Activated naive CD4-positive, alpha-beta T cell treated with anti-CD3 and anti-CD28 coated beads for 36 hours (primary cell): ENCODE data around the gene RPGRIP1L. TPM values are rescaled to one million over a fixed set of nuclear protein-coding genes. Genes with fewer than 3 reads are reported as not detected.

ENCODE experiments used
- CTCF ChIA-PET: fragments of 350-600 bp; sonication (Branson Sonifier 250); formaldehyde crosslinking; loops from one replicate; lab custom pipeline; 2021; ENCODE audit warnings: antibody characterized with exemption; lab: Charles Lee
- DNase-seq: peaks from one replicate; pipeline ENCODE4 v3.0.0-alpha.2; 2020
- H3K27ac Mint-ChIP-seq: one replicate; pipeline ENCODE4 v1.8.0; 2021; ENCODE audit warnings: mild to moderate bottlenecking, mixed read lengths
- H3K27me3 Mint-ChIP-seq: one replicate; pipeline ENCODE4 v1.8.0; 2021; ENCODE audit warnings: low read depth, mixed read lengths
- H3K36me3 Mint-ChIP-seq: one replicate; pipeline ENCODE4 v1.8.0; 2021; ENCODE audit warnings: low read depth, mixed read lengths
- H3K4me1 Mint-ChIP-seq: one replicate; pipeline ENCODE4 v1.8.0; 2021; ENCODE audit warnings: low read depth, mixed read lengths
- H3K4me3 Mint-ChIP-seq: one replicate; pipeline ENCODE4 v1.8.0; 2021; ENCODE audit warnings: mild to moderate bottlenecking, moderate library complexity, mixed read lengths
- H3K9me3 Mint-ChIP-seq: one replicate; pipeline ENCODE4 v1.8.0; 2021; ENCODE audit warnings: mixed read lengths
- intact Hi-C: fragments of 100-400 bp; cut with micrococcal nuclease; formaldehyde crosslinking; loops from one replicate; pipeline ENCODE4 v1.15.1; 2023
- total RNA-seq, 2 experiments: library from RNA; stranded (reverse); gene quantifications; one replicate each; pipeline ENCODE4 v1.2.3, GENCODE V29; 2021

RPGRIP1L gene
- total RNA-seq, 2 experiments from 2014 or later = 4.3 to 5.2 TPM

- H3K4me3 Mint-ChIP-seq = no peak overlapping the region
- intact Hi-C loops = no loop called here
- no peaks in the 10 kb centered on the region for H3K4me1 Mint-ChIP-seq
- H3K27ac Mint-ChIP-seq = no peak overlapping the region
- DNase-seq = no peak
- peaks cover 14% of the 10 kb centered on the region for H3K36me3 Mint-ChIP-seq
- CTCF ChIA-PET = no interaction called here
- H3K9me3 Mint-ChIP-seq = no peaks in the 10 kb centered on the region
- H3K27me3 Mint-ChIP-seq = no peaks in the 10 kb centered on the region
These were observed 24.8 kb downstream of the RPGRIP1L start for GRCh38 chr16:53678756-53679343.

GRCh38 chr16:53678155-53678554 is 25.5 kb downstream of the RPGRIP1L start:
- H3K9me3 Mint-ChIP-seq = no peaks in the 10 kb centered on the region
- CTCF ChIA-PET = interaction anchor here (0.6 kb wide), 1 partner anchor 64 kb away, joined by 4 read pairs; no protein-coding TSS in a partner anchor

GRCh38 chr16:53673189-53673588 is 30.5 kb downstream of the RPGRIP1L start:
- CTCF ChIA-PET = no interaction called here
- Mint-ChIP-seq H3K36me3 (no peaks in the 10 kb centered on the region), H3K9me3 (no peaks in the 10 kb centered on the region), H3K4me1 (no peaks in the 10 kb centered on the region), H3K27me3 (no peaks in the 10 kb centered on the region), H3K4me3 (no peak overlapping the region), H3K27ac (no peak overlapping the region)
- intact Hi-C loops = no loop called here
- DNase-seq = no peak

More at GRCh38 chr16:53678155-53678554, 25.5 kb downstream of the RPGRIP1L start:
- Mint-ChIP-seq H3K27ac (no peak overlapping the region), H3K4me3 (no peak overlapping the region), H3K36me3 (peaks cover 8% of the 10 kb centered on the region), H3K27me3 (no peaks in the 10 kb centered on the region), H3K4me1 (no peaks in the 10 kb centered on the region)
- intact Hi-C loops = no loop called here
- DNase-seq = no peak

GRCh38 chr16:53672461-53672860 is 31.2 kb downstream of the RPGRIP1L start:
- Mint-ChIP-seq H3K27ac (no peak overlapping the region), H3K36me3 (no peaks in the 10 kb centered on the region), H3K27me3 (no peaks in the 10 kb centered on the region), H3K4me1 (no peaks in the 10 kb centered on the region), H3K9me3 (no peaks in the 10 kb centered on the region), H3K4me3 (no peak overlapping the region)
- no peak for DNase-seq
- intact Hi-C loops = no loop called here
- CTCF ChIA-PET = no interaction called here

GRCh38 chr16:53668869-53669268 is 34.8 kb downstream of the RPGRIP1L start:
- no peak overlapping the region for H3K27ac Mint-ChIP-seq
- H3K27me3 Mint-ChIP-seq = no peaks in the 10 kb centered on the region
- H3K4me3 Mint-ChIP-seq = no peak overlapping the region
- H3K4me1 Mint-ChIP-seq = peaks cover 11% of the 10 kb centered on the region
- intact Hi-C loops = loop anchor here (10.0 kb wide), 1 partner anchor 136 kb away; no protein-coding TSS in a partner anchor
- DNase-seq = no peak
- no peaks in the 10 kb centered on the region for H3K9me3 Mint-ChIP-seq
- CTCF ChIA-PET = no interaction called here
- H3K36me3 Mint-ChIP-seq = no peaks in the 10 kb centered on the region

GRCh38 chr16:53666786-53667415 is 36.8 kb downstream of the RPGRIP1L start:
- Mint-ChIP-seq H3K27ac (no peak overlapping the region), H3K36me3 (no peaks in the 10 kb centered on the region), H3K9me3 (no peaks in the 10 kb centered on the region), H3K4me3 (no peak overlapping the region), H3K27me3 (no peaks in the 10 kb centered on the region), H3K4me1 (peaks cover 11% of the 10 kb centered on the region)
- CTCF ChIA-PET = no interaction called here
- DNase-seq = no peak
- intact Hi-C loops = loop anchor here (10.0 kb wide), 1 partner anchor 138 kb away; no protein-coding TSS in a partner anchor

- H3K27ac Mint-ChIP-seq = no peak overlapping the region
- DNase-seq = peak; percentile 38
- H3K4me3 Mint-ChIP-seq = no peak overlapping the region
- H3K4me1 Mint-ChIP-seq = peaks cover 11% of the 10 kb centered on the region
- H3K9me3 Mint-ChIP-seq = no peaks in the 10 kb centered on the region
- intact Hi-C loops = loop anchor here (1.0 to 10.0 kb wide), 2 partner anchors 79 to 140 kb away; no protein-coding TSS in a partner anchor
- no peaks in the 10 kb centered on the region for H3K36me3 Mint-ChIP-seq
- CTCF ChIA-PET = no interaction called here
- H3K27me3 Mint-ChIP-seq = no peaks in the 10 kb centered on the region
These were observed 38.8 kb downstream of the RPGRIP1L start for GRCh38 chr16:53664724-53665345.

GRCh38 chr16:53662072-53662471 is 41.6 kb downstream of the RPGRIP1L start:
- CTCF ChIA-PET = no interaction called here
- Mint-ChIP-seq H3K27ac (no peak overlapping the region), H3K4me3 (no peak overlapping the region), H3K9me3 (no peaks in the 10 kb centered on the region), H3K36me3 (peaks cover 4% of the 10 kb centered on the region), H3K4me1 (peaks cover 11% of the 10 kb centered on the region), H3K27me3 (no peaks in the 10 kb centered on the region)
- intact Hi-C loops = loop anchor here (10.0 kb wide), 1 partner anchor 143 kb away; no protein-coding TSS in a partner anchor
- DNase-seq = no peak

GRCh38 chr16:53654946-53655345 is 48.7 kb downstream of the RPGRIP1L start:
- no peaks in the 10 kb centered on the region for H3K27me3 Mint-ChIP-seq
- H3K4me1 Mint-ChIP-seq = no peaks in the 10 kb centered on the region
- H3K9me3 Mint-ChIP-seq = no peaks in the 10 kb centered on the region
- peaks cover 26% of the 10 kb centered on the region for H3K36me3 Mint-ChIP-seq
- DNase-seq = no peak
- no peak overlapping the region for H3K27ac Mint-ChIP-seq
- CTCF ChIA-PET = no interaction called here
- no peak overlapping the region for H3K4me3 Mint-ChIP-seq
- intact Hi-C loops = no loop called here

GRCh38 chr16:53651357-53651756 is 52.3 kb downstream of the RPGRIP1L start:
- Mint-ChIP-seq H3K27me3 (no peaks in the 10 kb centered on the region), H3K4me3 (no peak overlapping the region), H3K27ac (no peak overlapping the region), H3K4me1 (no peaks in the 10 kb centered on the region), H3K9me3 (peaks cover 3% of the 10 kb centered on the region), H3K36me3 (peaks cover 40% of the 10 kb centered on the region)
- DNase-seq = no peak
- intact Hi-C loops = no loop called here
- CTCF ChIA-PET = no interaction called here

GRCh38 chr16:53646506-53646905 is 57.2 kb downstream of the RPGRIP1L start:
- H3K4me3 Mint-ChIP-seq = no peak overlapping the region
- CTCF ChIA-PET = no interaction called here
- intact Hi-C loops = no loop called here
- H3K27me3 Mint-ChIP-seq = no peaks in the 10 kb centered on the region
- no peak overlapping the region for H3K27ac Mint-ChIP-seq
- no peaks in the 10 kb centered on the region for H3K4me1 Mint-ChIP-seq
- H3K9me3 Mint-ChIP-seq = peaks cover 17% of the 10 kb centered on the region
- no peak for DNase-seq
- H3K36me3 Mint-ChIP-seq = peaks cover 44% of the 10 kb centered on the region

- Mint-ChIP-seq H3K4me1 (no peaks in the 10 kb centered on the region), H3K27me3 (no peaks in the 10 kb centered on the region), H3K4me3 (no peak overlapping the region), H3K36me3 (peaks cover 46% of the 10 kb centered on the region), H3K9me3 (peaks cover 17% of the 10 kb centered on the region), H3K27ac (no peak overlapping the region)
- CTCF ChIA-PET = no interaction called here
- no peak for DNase-seq
- intact Hi-C loops = no loop called here
These were observed 60.2 kb downstream of the RPGRIP1L start for GRCh38 chr16:53643474-53643873.
